ENCODE data around the gene CENPP.

GRCh38 chr9:92483627-92484545 is 158.1 kb downstream of the CENPP start:
- TF ChIP-seq, protein P1, sequence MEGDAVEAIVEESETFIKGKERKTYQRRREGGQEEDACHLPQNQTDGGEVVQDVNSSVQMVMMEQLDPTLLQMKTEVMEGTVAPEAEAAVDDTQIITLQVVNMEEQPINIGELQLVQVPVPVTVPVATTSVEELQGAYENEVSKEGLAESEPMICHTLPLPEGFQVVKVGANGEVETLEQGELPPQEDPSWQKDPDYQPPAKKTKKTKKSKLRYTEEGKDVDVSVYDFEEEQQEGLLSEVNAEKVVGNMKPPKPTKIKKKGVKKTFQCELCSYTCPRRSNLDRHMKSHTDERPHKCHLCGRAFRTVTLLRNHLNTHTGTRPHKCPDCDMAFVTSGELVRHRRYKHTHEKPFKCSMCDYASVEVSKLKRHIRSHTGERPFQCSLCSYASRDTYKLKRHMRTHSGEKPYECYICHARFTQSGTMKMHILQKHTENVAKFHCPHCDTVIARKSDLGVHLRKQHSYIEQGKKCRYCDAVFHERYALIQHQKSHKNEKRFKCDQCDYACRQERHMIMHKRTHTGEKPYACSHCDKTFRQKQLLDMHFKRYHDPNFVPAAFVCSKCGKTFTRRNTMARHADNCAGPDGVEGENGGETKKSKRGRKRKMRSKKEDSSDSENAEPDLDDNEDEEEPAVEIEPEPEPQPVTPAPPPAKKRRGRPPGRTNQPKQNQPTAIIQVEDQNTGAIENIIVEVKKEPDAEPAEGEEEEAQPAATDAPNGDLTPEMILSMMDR (IDR thresholded peaks at IDR 0.05): no peak
- TF ChIP-seq POLR2A (IDR thresholded peaks at IDR 0.05) (no peak), POLR2AphosphoS5 (IDR thresholded peaks at IDR 0.05; ENCODE audit: insufficient read depth in 1 of 2, low read depth in 1 of 2) (no peak)

Data from vagina (tissue), 2 donors.